ENCODE results near the gene CELA3A. TPM values are rescaled to one million over a fixed set of nuclear protein-coding genes. Genes with fewer than 3 reads are reported as not detected.
A peak's percentile ranks its signal among the peaks of the same experiment; 100 is the strongest.

The CELA3A gene
- total and polyA plus RNA-seq, 10 of the 15 experiments (the other 5 are each of a cell fraction or from before 2014, with no cell fraction given) = 7.6 TPM; not detected in 9

DNA sequence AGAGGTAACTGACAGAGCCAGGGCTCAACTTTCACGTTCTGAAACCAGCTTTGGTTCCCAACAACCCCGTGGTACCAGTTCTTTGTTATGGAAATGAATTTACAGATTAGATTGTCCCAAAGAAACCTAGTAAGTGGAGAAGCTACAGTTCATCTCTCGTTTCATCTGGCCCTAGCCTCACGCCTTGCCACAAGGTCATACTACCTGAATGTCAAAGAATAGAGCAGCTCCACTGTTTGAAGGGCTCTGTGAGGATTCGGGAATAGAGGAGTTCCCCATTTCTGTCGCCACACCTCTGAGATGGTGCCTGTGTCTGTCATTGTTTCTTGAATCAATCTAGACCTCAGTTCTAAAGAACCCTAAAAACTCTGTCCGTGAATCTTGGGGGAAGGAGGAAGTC lies 36.1 kb downstream of the CELA3A start:
- ATAC-seq (no peak), FAIRE-seq (no peak), DNase-seq (ENCODE audit: low read depth, low spot score) (no peak)
- Histone ChIP-seq H3K27me3 (replicated peaks in 1 of 2; ENCODE audit: control insufficient read depth in 2 of 2, insufficient read depth in 2 of 2, low read length in 1 of 2) (no peaks in the 10 kb centered on the region), H3K36me3 (ENCODE audit: control insufficient read depth in 2 of 2, insufficient read depth in 2 of 2, low read length in 1 of 2) (no peaks in the 10 kb centered on the region), H2AFZ (ENCODE audit: control insufficient read depth, low read depth, low read length) (peak overlapping the region; percentile 31; the same call in 1 of the 2 replicates), H3K9ac (ENCODE audit: control insufficient read depth, insufficient read depth, low read length) (no peak overlapping the region), H4K20me1 (ENCODE audit: control insufficient read depth, insufficient read depth) (no peaks in the 10 kb centered on the region), H3K4me2 (ENCODE audit: control insufficient read depth, insufficient read depth) (no peak overlapping the region), H3K4me1 (ENCODE audit: control insufficient read depth, insufficient read depth, low read length) (peaks cover 16% of the 10 kb centered on the region), H3K4me3 (no peak overlapping the region), H3K79me2 (ENCODE audit: control insufficient read depth, insufficient read depth, low read length) (no peaks in the 10 kb centered on the region), H3K27ac (ENCODE audit: control insufficient read depth, insufficient read depth) (no peak overlapping the region), H3K9me3 (replicated peaks; ENCODE audit: control insufficient read depth, insufficient read depth, low read length) (no peaks in the 10 kb centered on the region)
- in situ Hi-C loops (cut with MboI) = no loop called here
- 77% methylated on average over 7 of the region's 7 CpGs for WGBS (ENCODE audit: insufficient coverage, insufficient replicate concordance, low lambda C conversion rate, missing lambda C conversion rate)
- RAD21 ChIA-PET (ENCODE audit: unreplicated experiment) = interaction anchor here (0.6 to 1.2 kb wide), 5 partner anchors 13 to 159 kb away, joined by 3 read pairs; no protein-coding TSS in a partner anchor
- intact Hi-C loops (cut with micrococcal nuclease; ENCODE audit: unreplicated experiment) = no loop called here
- SMC1A ChIA-PET (ENCODE audit: uncharacterized antibody, unreplicated experiment) = interaction anchor here (5.2 kb wide), 1 partner anchor 11 kb away, joined by 78 read pairs; no protein-coding TSS in a partner anchor
- POLR2A ChIA-PET = interaction anchor here (0.6 to 21.4 kb wide), 4 partner anchors 11 to 31 kb away, joined by 3 to 325 read pairs (median 32); partner anchors contain the start of gene CDC42
- no TSS peak for BruUV-seq (replicated peaks)
- CTCF ChIA-PET = interaction anchor here (0.7 to 3.6 kb wide), 4 partner anchors 14 to 37 kb away, joined by 3 to 35 read pairs (median 4); partner anchors contain the start of gene CDC42
- TF ChIP-seq ZNF217 (IDR thresholded peaks at IDR 0.05) (no peak), RFX5 (IDR thresholded peaks at IDR 0.05; ENCODE audit: low read depth, low read length) (no peak), ZNF622 (IDR thresholded peaks at IDR 0.05) (no peak), E2F8 (IDR thresholded peaks at IDR 0.05; ENCODE audit: low read depth, partially characterized antibody) (no peak), DPF2 (IDR thresholded peaks at IDR 0.05) (no peak), MEF2B (IDR thresholded peaks at IDR 0.05; ENCODE audit: partially characterized antibody, poor library complexity, severe bottlenecking) (no peak), KLF5 (IDR thresholded peaks at IDR 0.05; ENCODE audit: partially characterized antibody) (no peak), CREM (IDR thresholded peaks at IDR 0.05; ENCODE audit: low read depth) (no peak), SIX5 (IDR thresholded peaks at IDR 0.05; ENCODE audit: low read depth, low read length, severe bottlenecking) (no peak), CHD1 (IDR thresholded peaks at IDR 0.05; ENCODE audit: low read depth, low read length) (no peak), SPI1 (IDR thresholded peaks at IDR 0.05; ENCODE audit: borderline replicate concordance, insufficient read depth, low read depth, low read length) (no peak), STAT3 (IDR thresholded peaks at IDR 0.05; ENCODE audit: low read depth, low read length) (no peak), MYB (IDR thresholded peaks at IDR 0.05; ENCODE audit: borderline replicate concordance, low read depth, low read length) (no peak)
- TF ChIP-seq, protein P1, sequence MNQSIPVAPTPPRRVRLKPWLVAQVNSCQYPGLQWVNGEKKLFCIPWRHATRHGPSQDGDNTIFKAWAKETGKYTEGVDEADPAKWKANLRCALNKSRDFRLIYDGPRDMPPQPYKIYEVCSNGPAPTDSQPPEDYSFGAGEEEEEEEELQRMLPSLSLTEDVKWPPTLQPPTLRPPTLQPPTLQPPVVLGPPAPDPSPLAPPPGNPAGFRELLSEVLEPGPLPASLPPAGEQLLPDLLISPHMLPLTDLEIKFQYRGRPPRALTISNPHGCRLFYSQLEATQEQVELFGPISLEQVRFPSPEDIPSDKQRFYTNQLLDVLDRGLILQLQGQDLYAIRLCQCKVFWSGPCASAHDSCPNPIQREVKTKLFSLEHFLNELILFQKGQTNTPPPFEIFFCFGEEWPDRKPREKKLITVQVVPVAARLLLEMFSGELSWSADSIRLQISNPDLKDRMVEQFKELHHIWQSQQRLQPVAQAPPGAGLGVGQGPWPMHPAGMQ (IDR thresholded peaks at IDR 0.05; ENCODE audit: borderline replicate concordance) = no peak
- TF ChIP-seq, protein P2, sequence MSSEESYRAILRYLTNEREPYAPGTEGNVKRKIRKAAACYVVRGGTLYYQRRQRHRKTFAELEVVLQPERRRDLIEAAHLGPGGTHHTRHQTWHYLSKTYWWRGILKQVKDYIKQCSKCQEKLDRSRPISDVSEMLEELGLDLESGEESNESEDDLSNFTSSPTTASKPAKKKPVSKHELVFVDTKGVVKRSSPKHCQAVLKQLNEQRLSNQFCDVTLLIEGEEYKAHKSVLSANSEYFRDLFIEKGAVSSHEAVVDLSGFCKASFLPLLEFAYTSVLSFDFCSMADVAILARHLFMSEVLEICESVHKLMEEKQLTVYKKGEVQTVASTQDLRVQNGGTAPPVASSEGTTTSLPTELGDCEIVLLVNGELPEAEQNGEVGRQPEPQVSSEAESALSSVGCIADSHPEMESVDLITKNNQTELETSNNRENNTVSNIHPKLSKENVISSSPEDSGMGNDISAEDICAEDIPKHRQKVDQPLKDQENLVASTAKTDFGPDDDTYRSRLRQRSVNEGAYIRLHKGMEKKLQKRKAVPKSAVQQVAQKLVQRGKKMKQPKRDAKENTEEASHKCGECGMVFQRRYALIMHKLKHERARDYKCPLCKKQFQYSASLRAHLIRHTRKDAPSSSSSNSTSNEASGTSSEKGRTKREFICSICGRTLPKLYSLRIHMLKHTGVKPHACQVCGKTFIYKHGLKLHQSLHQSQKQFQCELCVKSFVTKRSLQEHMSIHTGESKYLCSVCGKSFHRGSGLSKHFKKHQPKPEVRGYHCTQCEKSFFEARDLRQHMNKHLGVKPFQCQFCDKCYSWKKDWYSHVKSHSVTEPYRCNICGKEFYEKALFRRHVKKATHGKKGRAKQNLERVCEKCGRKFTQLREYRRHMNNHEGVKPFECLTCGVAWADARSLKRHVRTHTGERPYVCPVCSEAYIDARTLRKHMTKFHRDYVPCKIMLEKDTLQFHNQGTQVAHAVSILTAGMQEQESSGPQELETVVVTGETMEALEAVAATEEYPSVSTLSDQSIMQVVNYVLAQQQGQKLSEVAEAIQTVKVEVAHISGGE (CRISPR knock-in tag; IDR thresholded peaks at IDR 0.05) = no peak
- TF ChIP-seq, protein P3, sequence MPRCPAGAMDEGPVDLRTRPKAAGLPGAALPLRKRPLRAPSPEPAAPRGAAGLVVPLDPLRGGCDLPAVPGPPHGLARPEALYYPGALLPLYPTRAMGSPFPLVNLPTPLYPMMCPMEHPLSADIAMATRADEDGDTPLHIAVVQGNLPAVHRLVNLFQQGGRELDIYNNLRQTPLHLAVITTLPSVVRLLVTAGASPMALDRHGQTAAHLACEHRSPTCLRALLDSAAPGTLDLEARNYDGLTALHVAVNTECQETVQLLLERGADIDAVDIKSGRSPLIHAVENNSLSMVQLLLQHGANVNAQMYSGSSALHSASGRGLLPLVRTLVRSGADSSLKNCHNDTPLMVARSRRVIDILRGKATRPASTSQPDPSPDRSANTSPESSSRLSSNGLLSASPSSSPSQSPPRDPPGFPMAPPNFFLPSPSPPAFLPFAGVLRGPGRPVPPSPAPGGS (IDR thresholded peaks at IDR 0.05; ENCODE audit: borderline replicate concordance, insufficient read depth, low read depth, low read length, poor library complexity, severe bottlenecking) = no peak

Data from GM12878 (cell line).